NCI-H1048 (cell line): ENCODE data around the gene CSTPP1.

Experiments used
- DNase-seq: peaks from one replicate; lab custom pipeline; 2025; lab: John Stamatoyannopoulos, UW

Gene CSTPP1

DNA sequence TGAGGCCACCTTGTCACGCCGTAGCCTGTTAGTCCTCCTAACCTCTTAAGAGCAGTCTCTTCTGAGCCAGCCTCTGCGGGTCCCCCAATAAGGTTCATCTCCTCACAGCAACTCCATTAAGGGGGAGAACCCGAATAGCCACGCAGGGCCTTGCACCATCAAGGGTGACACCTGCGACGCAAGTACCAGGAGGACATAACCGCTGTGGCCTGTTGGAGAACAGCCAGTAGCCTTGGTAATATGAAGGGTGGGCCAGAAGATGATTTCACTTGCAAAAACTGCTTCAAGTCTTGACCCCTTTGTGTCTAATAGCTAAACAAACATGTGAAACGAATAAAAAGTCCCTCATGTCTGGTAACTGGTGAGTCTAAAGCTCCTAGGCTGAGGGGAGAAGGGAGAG lies 225.3 kb downstream of the CSTPP1 start:
- no peak for DNase-seq

DNA sequence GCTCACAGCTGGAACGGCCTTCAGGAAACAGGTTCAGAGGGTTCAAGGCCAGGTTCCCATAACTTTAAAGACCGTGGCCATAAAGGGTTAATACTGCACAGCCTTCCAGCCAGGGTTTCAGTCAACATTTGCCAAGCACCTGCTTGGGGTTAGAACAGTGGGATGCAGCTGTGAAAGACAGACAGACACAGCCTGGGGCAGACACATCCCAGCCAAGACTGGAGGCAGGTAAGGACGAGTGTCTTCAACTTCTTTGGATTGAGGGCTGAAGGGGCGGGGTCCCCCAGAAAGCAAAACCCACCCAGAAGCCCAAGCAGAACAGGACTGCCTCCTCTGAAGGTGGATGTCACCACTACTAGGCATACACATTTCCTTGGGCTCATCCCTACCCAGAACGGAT lies 225.9 kb downstream of the CSTPP1 start:
- DNase-seq = no peak

DNA sequence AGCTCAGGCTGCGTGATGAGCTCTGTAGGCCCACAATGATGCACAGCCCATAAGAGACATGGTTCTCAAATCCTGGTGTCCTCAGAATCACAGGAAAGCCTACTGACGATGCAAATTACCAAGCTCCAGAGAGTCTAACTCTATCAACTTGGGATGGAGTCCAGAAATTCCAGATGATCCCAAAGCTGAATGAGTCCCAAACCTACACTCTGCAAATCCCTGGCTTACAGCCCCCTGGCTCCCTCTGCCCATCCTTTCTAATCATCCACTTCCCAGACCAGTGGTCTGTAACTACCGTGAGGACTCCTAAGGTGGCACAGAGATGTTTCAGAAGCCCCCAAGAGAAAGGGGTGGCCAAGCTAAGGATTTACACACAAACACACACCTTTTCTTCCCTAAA lies 226.6 kb downstream of the CSTPP1 start:
- DNase-seq = no peak

DNA sequence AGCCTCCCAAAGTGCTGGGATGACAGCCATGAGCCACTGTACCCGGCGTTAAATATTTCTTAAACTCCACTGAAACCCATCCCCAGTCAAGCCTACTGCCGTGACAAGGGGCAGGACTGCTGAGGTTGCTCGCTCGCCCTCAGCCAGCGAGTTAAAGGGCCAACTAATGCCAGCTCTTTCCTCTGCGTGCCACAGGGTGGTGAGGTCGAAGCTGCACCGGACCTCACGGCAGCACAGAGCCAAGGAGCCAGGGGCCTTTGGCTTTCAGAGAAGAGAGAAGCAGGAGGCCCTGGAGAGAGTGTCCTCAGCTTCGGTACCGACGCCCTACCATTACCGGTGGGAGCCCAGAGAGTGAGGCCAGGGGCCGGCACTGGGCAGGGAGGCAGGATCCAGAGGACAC lies 227.3 kb downstream of the CSTPP1 start:
- no peak for DNase-seq

DNA sequence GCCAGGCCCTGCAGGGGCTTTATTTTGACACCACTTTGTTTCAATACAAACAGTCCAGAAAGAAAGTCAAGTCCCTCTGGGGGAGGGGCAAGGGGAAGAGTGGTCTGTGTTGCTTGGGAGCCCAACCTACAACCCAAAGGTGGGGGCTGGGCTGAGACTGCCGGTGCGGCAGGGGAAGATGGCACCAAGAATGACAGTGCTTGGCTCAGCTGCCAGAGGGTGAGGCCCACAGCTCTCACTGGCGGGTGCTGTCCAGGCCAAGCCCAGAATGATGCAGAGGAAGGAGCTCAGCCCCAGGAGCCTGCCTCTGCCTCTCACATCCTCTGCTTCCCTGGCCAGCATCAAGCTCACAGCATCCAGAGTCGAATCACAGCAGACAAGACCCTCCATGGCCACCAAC lies 227.8 kb downstream of the CSTPP1 start:
- no peak for DNase-seq

DNA sequence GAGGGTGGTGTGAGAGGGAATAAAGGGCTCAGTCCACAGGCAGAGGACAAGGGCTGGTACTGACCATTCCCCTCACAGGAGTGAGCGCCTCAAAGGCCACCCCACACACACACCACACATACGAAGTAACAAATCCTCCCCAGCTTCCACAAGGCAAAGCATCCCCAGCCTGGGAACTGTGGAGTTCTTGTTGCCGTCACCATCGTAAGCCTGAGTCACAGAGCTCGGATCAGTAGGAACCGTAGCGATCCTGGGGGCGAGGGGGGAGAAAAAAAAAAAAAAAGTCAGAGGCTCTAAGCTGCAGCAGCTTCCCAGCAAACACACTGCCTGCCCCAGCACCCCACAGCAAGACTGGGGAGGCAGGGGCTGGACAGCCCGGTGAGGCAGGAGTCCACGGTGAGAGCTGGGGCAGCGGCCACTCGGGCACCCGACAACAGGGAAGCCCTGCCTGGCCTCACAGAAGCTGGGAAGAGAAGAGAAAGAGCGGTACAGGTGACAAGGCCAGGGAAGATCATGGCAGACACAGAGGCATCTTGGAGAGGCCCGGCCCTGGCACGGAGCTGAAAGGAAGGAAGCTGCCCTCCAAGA lies 228.8 kb downstream of the CSTPP1 start:
- no peak for DNase-seq

DNA sequence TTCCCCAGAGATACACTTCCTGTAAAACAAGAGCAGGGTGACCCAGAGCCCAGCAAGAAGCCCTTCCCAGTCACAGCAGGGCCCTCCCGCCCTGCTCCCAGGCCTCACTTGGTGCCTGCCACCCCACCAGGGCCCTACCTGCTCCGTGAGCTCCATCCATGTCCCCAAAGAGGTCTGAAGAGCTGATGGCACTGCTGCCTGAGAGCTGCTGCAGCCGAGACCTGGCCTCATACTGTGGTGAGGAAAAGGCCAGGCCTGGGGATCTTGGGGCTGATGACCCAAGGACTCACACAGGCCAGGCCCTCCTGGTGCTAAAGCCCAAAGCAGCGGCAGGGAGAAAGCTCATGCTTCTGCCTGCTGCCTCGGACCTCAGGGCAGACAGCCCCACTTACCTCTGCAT lies 229.8 kb downstream of the CSTPP1 start:
- DNase-seq = no peak

DNA sequence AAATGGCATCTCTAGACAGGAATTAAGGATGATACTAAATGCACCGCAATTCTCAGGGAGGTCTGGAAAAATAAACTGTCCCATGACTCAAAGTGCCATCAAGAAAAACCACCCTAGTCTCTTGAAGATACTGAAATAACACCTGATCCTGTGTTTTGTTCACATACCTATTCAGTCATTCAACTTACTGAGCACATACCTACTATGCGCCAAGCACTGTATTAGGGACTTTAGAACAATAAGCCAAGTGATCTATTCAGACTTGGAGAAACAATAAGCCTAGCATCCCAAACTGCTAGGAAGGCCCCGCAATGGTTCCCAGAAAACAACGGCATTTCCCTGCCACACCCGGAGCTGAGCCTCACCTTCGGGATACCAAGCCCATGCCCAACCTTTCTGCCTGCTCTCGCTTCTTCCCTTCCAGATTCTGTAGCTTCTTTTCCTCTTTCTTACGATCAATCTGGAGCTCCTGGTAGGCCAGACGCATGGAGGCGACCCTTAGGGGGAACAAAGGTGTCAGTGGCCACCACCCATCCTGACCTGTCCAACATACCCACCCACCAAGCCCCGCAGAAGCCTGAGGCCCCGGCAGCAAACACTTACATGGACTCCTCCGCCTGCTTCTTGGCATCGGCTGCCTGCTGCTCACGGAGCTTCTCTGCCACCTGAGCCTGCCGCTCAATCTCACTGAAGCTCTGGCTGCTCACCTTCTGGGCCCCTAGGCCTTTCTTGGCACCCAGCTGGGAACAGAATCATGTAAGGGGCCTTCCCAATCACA lies 234.7 kb downstream of the CSTPP1 start:
- DNase-seq = no peak

DNA sequence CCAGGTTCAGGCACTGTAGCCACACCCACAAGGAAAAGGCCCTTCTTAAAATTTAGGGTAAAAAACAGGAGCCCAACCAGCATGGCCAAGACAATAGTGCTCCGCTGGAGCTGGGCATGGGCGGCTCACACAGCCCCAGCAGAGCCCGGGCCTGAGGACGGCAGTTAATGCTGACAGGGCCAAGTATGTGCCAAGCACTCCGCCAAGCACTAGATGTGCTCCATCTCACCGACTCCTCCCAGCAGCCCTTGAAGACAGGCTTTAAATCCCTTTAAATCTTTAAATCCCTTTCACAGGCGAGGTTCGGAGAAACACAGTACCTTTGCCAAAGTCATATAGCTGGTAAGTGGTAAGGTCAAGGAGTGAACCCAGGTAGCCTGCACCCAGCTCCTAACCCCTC lies 235.3 kb downstream of the CSTPP1 start:
- no peak for DNase-seq

DNA sequence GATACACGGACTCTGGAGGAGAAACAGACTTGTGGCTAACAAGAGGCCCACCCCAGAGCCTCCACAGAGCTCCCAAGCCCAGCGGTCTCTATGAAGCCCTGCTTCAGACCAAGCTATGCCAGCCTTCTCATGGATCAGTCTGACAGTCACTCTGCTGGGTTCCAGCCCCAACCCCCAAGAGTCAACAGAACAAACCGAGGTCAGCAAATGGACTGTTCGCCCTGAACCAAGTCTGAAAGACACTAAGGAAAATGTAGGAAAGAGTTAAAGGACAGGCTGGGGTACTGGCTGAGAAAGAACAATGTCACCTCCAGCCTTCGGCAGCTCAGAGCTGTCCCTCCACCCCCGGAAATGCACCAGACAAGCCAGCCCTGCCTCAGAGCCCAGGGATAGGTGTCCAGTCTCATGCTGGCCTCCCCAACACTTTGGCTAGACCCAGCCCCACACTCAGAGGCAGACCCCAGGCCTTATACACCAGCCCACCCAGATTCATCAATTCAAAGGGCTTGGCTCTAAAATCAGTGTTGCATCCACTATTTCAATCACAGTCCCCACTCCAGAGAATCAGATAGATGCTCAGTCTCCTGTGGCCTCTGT lies 236.3 kb downstream of the CSTPP1 start:
- no peak for DNase-seq

DNA sequence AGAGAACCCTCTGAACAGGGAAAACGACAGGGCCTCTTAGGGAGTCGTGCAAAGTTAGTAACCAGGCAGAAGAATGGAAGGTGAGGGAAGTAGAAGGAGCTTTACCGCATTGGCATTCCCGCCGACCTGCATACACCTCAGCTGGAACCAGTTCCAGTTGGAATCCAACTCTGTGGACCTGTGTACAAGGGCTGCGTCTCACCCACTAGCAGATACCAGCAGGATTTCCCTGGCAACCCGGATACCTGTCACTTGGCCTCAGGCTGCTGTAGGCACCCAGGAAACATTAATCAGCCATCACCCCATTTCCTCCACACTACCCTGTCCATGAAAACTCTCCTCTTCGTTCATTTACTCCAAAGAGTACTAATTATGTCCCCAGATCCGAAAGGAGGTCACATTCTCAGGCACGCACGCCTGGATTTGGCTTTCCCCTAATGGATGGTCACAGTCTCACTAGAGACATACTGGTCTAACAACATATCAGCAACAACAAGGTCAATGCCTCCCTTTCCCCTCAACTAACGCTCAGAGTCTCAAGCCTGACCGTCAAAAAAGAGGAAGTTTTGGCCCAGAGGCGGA lies 239.3 kb downstream of the CSTPP1 start:
- DNase-seq = no peak

DNA sequence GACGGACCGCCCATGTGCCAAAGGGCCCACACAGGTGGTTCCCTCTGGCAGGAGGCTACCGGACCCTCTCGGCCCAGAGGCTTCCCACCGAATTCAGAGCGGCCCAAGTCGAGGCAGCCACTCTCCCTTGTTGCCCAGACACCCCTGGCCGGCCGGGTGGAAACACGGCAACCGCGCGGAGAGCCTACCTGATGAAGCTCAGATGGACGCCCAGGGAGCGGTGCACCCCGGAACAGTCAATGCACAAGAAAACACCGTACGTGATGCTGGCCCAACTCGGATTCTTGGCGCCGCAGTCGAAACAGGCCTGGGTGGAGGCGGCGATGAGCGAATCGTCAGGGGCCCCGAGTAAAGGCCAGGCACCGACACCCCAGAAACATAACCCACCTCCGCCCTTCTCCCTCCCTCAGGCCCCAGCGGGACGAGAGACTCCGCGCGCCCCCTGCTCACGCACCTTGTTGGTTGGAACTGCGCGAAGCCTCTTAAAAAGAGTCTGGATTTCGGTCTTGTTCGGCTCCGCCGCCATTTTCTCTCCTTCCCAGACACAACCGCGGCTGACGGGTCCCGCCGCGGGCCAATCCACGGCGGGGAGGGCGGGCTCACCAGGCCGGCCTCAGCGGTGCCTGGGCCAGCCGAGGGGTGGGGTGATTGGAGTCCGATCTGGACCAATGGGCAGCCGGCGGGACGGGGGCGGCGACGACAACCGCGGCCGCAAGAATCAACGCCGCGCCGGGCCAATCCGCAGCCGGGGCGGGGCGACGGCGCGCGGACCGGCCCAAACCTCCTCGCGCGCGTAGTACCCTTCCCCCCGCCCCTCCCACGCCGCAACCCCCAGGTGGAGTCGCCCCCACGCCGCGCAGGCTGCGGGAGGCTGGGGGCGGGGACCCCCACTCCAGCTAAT lies 240.0 kb downstream of the CSTPP1 start, which contains the start of gene ARFGAP2:
Gene ARFGAP2, minus strand, starts transcription at position 552 of the 901 bp plus-strand sequence. Its CDS starts 26 bp downstream, at position 526.
- peak; percentile 84 for DNase-seq

DNA sequence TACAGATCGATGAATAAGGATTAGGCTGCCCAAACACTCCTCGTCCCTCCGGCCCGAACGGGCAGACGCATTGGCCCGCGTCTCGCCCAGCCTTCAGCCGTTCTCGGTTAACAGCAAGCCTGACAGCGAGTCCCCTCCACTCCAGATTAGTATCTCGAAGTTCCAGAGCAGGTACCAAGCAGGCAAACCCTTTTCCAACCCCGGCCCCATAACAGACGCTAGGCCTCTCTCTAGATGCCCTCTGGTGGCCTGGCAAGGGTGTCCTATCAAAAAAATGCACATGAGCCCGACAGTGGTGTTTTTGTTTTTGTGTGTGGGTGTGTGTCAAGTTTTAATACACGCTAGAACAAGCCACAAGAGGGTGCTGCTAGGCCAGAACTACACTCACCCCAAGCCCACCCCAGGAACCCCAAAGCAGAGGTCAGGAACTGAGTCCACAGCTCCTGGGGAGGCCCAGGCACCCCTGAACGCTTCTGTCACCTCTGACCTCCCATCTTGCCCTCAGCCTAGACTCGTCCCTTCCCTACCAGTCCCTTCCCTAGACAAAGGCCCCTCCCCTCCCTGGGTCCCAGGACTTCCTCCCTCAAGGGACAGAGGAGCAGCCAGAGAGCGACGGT lies 240.8 kb downstream of the CSTPP1 start:
- no peak for DNase-seq

DNA sequence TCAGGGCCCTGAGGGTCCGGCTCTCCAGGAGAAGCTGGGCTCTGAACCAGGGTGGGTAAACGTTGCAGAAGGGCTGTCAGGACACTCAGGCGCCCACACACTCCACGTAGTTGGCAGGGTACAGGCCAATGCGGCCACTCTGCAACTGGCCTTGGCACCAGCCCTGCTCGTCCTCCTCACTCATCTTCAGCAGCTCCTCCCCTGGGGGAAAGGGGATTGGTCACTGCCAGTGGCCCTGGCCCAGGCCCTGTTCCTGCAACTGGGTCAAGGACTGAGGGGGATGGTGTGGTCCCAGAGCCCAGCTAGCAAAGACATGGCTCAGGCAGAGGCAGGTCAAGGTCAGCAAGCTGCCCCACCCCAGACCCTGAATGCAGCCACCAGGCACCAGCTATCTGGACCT lies 241.3 kb downstream of the CSTPP1 start:
- DNase-seq = no peak

DNA sequence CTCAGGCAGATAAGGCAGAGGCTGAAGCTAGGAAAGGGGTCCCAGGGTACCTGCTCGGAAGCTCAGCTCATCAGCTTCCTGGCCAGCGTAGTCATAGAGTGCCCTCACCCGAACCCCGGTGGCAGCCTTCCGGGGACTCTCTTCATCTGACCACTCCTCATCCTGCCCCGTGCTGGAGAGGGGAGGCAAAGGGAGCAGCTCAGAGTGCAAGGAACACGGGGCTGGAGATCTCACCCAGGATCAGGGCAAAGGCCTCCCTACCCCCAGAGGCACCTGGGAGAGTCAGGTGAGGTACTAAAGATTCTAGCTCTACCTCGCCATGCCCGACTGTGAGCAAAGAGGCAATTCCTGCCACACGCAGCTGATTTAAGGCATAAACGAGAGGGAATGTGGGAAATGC lies 241.8 kb downstream of the CSTPP1 start:
- no peak for DNase-seq

DNA sequence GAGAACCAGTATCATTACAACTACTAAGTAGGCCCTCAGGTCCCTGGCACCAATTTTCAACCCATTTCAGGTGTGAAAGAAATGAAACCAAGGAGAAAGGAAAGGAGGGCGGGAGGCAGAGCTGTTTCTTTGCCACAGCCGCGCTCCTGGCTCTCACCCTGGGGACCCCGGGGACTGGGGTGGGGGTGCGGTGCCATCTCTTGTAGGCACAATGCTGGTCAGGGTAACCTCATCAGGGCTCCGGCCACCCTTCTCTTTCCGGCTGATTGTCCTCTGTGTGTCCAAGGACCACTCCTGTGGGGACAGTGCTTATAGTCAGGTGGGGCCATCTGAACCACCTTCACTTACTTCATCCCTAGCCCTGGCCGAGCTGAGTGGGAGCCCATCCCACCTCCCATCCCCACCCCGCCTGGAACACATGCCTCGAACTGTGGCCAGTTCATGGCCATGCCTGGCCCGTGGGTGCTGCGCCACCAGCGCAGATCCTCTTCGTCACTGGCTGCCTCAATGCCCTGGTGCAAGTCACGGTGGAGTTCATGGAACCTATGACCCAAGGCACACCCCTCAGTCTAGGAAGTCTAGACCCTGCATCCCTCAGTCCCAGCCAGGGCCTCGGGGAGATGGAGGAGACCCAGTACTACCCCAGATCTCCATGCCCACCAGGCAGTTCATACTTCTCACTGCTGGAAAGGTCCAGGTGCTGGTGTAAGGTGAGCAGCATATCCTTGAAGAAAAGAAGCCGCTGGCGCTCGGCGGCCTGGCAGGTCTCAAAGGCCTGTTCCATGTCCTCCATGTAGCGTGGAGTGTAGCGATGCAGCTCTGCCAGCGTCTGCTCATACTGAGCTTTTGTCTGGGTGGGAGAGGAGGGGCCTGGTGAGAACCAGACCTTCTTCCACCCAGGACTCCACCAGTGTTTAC lies 242.4 kb downstream of the CSTPP1 start:
- no peak for DNase-seq

DNA sequence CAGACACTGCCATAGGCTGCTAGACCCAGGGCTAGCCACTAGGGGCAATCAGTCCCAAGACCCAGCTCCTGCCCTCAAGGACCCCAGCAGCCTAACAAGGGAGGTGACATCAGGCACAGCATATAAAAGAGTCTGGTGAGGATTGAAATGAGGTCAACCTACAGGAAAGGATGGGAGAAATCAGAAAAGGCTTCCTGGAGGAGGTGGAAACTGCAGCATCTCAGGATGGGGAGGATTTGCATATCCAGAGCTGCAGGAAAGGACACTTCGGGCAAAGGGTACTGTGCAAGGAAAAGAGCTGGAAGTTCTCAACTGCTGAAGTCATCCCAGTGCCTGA lies 243.1 kb downstream of the CSTPP1 start:
- DNase-seq = peak; percentile 19

DNA sequence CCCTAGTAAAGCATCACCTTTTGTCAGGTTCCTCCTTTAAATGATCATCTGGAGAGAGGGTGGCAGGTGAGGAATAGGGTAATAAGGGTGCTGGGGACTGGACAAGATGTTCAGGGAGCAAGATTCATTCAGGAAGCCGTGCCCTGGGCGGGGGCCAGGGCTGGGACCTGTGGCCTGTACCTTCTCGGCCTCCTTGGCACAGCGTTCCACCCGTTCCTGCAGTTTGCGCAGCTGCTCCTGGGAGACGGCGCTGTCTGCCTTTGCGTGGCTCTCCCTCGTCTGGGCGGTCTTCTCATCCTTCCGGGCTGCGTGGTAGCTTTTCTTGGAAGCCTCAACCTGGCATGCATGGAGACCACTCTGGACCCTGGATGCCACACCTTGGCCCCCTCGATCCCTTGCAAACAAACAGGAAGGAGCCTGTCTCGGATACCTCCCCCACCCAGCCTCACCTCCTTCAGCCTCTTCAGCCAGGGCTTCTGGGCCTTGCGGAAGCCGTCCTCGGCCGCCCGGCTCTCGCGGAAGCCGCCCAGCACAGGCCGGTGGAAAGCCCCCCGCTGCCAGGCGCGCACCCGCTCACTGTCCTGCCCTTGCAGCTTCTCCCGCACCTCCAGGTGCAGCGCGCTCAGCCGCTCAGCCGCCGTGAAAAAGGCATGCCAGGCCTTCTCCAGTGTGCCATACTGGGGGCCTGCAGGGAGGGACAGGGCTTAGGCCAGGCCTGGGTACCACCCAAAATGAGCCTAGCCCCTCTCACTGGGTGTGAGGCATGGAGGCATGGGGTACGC lies 243.6 kb downstream of the CSTPP1 start:
- no peak for DNase-seq

DNA sequence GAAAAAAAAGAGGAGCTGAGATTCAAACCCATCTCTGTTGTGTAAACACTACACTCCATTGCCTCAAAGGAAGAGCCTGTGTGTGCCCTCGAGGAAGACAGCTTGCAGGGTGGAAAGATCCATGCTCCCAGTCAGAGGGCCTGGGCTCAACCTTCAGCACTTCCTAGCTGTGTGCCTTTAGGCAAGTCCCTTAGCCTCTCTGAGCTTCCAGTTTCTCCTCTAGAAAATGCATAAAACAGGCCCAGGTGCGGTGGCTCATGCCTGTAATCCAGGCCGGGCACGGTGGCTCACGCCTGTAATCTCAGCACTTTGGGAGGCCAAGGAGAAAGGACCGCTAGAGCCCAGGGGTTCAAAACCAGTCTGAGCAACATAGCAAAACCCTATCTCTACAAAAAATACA lies 244.7 kb downstream of the CSTPP1 start:
- DNase-seq = no peak

DNA sequence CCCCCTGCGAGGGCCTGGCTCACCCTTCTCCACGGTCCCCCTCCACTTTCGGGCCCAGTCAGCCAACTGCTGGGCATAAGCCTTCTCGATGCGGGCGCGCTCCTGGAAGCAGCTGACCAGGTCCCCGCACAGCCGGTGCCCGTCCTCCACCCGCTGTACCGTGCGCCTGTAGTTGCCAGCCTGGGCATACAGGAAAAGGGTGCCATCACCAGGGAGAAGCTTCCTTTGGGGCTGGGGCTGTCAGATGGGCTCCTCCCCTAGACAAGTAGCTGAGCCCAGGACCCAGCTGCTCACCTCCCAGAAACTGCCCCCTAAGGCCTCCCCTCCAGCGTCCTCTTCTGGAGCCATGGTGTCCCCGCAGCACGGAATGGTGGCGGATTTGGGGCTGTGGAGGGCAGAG lies 245.8 kb downstream of the CSTPP1 start:
- no peak for DNase-seq
